Stomach (tissue), 9 donors: ENCODE data around the gene MIPEP. TPM values are rescaled to one million over a fixed set of nuclear protein-coding genes. Genes with fewer than 3 reads are reported as not detected.

Experiments used
- DNase-seq, 2 donors: peaks; one replicate each; pipeline versions ENCODE4 v3.0.0 to v3.0.0-alpha.2; 2013 to 2019
- H3K27ac ChIP-seq, 5 donors: fragments of 200-600 bp in 4 of 5; sonication (generic) in 4 of 5; one replicate each; pipeline ENCODE4 v1.5.1; 2013 to 2019; ENCODE audit warnings: mild to moderate bottlenecking in 1 of 5, moderate library complexity in 1 of 5
- H3K27me3 ChIP-seq, 3 donors: fragments of 200-600 bp; sonication (generic); one replicate each; pipeline ENCODE4 v1.5.1; 2017 to 2019; ENCODE audit warnings: mixed run types in 1 of 3
- H3K36me3 ChIP-seq, 4 donors: fragments of 200-600 bp; sonication (generic); 1 replicate in 3 of 4; 2 replicates in 1 of 4; pipeline ENCODE4 v1.5.1; 2016 to 2019
- H3K4me1 ChIP-seq, 4 donors: fragments of 200-600 bp; sonication (generic); one replicate each; pipeline ENCODE4 v1.5.1; 2016 to 2019
- H3K4me3 ChIP-seq, 4 donors: fragments of 200-600 bp; sonication (generic) in 3 of 4; one replicate each; pipeline ENCODE4 v1.5.1; 2016 to 2019; ENCODE audit warnings: mild to moderate bottlenecking in 1 of 4
- H3K9me3 ChIP-seq, 4 donors: fragments of 200-600 bp; sonication (generic); one replicate each; pipeline ENCODE4 v1.5.1; 2016 to 2019
- CTCF ChIP-seq, 7 experiments: fragments of 450-650 bp in 4 of 7; fragments of 200-600 bp in 3 of 7; sonication (generic) in 3 of 7; IDR thresholded peaks; one replicate each; pipeline ENCODE4 v1.5.1; 2016 to 2019; ENCODE audit warnings: antibody characterized with exemption in 7 of 7, control low read depth in 2 of 7, mild to moderate bottlenecking in 1 of 7
- EP300 ChIP-seq: sonication (generic); formaldehyde crosslinking; IDR thresholded peaks from one replicate; pipeline ENCODE4 v1.6.1; 2017; ENCODE audit warnings: antibody characterized with exemption
- POLR2A ChIP-seq, 4 donors: fragments of 450-650 bp; IDR thresholded peaks; one replicate each; pipeline ENCODE4 v1.6.1; 2016; ENCODE audit warnings: antibody characterized with exemption in 4 of 4, control low read depth in 2 of 4, mild to moderate bottlenecking in 1 of 4, moderate library complexity in 1 of 4
- POLR2AphosphoS5 ChIP-seq, 3 donors: sonication (generic); formaldehyde crosslinking; IDR thresholded peaks; one replicate each; pipeline ENCODE4 v1.6.1; 2016; ENCODE audit warnings: antibody characterized with exemption in 3 of 3
- WGBS, 5 donors: extraction: QIAGEN DNeasy Blood & Tissue Kit in 3 of 5; methylation state at CpG; one replicate each; pipeline versions ENCODE4 v1.1.5 to v1.1.7; 2013 to 2018; 5-methylcytosine and 5-hydroxymethylcytosine counted together
- intact Hi-C: fragments of 100-400 bp; cut with DNase I; formaldehyde crosslinking; loops from one replicate; pipeline ENCODE4 v1.15.1; 2023; ENCODE audit warnings: low total_unique reads
- polyA plus RNA-seq, 3 donors: library from polyadenylated mRNA; stranded (reverse); fragments of 200-250 nt; gene quantifications; one replicate each; pipeline ENCODE4 v1.2.3, GENCODE V29; 2013
- total RNA-seq, 5 donors: library from RNA; depleted of rRNA; stranded (reverse); fragments of >200 nt; gene quantifications; one replicate each; pipeline versions ENCODE4 v1.1.0 to v1.2.3, GENCODE V29; 2014 to 2016
- donor health status: healthy with polysubstance abuse.
- donor health status: Bipolar disorder and iron deficiency.
- donor health status: healthy.

Gene MIPEP
- total and polyA plus RNA-seq, 8 donors, result 1.2 to 43.2 (median 15.2) TPM

- DNase-seq, result no peak
- 90 to 100% (median 100%) methylated on average over 1 of the region's 1 CpG for WGBS, 5 donors
- H3K4me1 ChIP-seq, result peaks cover 0 to 16% (median 0%) of the 10 kb centered on the region in 4 donors
- no peak for TF ChIP-seq POLR2AphosphoS5 (IDR thresholded peaks at IDR 0.05)
- TF ChIP-seq POLR2A (IDR thresholded peaks at IDR 0.05), result no peak
- no peak for TF ChIP-seq EP300
- no peak for TF ChIP-seq CTCF (IDR thresholded peaks at IDR 0.05)
- H3K27ac ChIP-seq, result no peak overlapping the region
- H3K36me3 ChIP-seq, result peaks cover 0 to 19% (median 0%) of the 10 kb centered on the region in 4 donors
- no peaks in the 10 kb centered on the region for H3K27me3 ChIP-seq
- H3K4me3 ChIP-seq, result no peak overlapping the region
- intact Hi-C loops, result no loop called here
- no peaks in the 10 kb centered on the region for H3K9me3 ChIP-seq
Observed at GRCh38 chr13:23808803-23809202, 80.4 kb downstream of the MIPEP start.

- H3K9me3 ChIP-seq, result no peaks in the 10 kb centered on the region
- intact Hi-C loops, result no loop called here
- WGBS, 5 donors, result 52 to 62% (median 57%) methylated on average over 4 of the region's 4 CpGs
- TF ChIP-seq POLR2A (IDR thresholded peaks at IDR 0.05), result no peak
- no peak for TF ChIP-seq EP300
- TF ChIP-seq POLR2AphosphoS5 (IDR thresholded peaks at IDR 0.05), result no peak
- no peak for TF ChIP-seq CTCF (IDR thresholded peaks at IDR 0.05)
- peaks cover 0 to 19% (median 0%) of the 10 kb centered on the region in 4 donors for H3K36me3 ChIP-seq
- no peaks in the 10 kb centered on the region for H3K27me3 ChIP-seq
- no peak overlapping the region for H3K27ac ChIP-seq
- peaks cover 0 to 14% (median 0%) of the 10 kb centered on the region in 4 donors for H3K4me1 ChIP-seq
- H3K4me3 ChIP-seq, result no peak overlapping the region
- DNase-seq, result no peak
Observed at GRCh38 chr13:23806874-23807526, 82.2 kb downstream of the MIPEP start.

GRCh38 chr13:23805821-23806220, 83.4 kb downstream of the MIPEP start:
- H3K4me3 ChIP-seq, result no peak overlapping the region
- H3K4me1 ChIP-seq, result peaks cover 0 to 3% (median 0%) of the 10 kb centered on the region in 4 donors
- intact Hi-C loops, result no loop called here
- DNase-seq, result no peak
- H3K36me3 ChIP-seq, result peaks cover 0 to 19% (median 0%) of the 10 kb centered on the region in 4 donors
- no peaks in the 10 kb centered on the region for H3K27me3 ChIP-seq
- WGBS, 5 donors, result 86 to 100% (median 100%) methylated on average over 1 of the region's 1 CpG
- H3K27ac ChIP-seq, result no peak overlapping the region
- TF ChIP-seq EP300, result no peak
- no peak for TF ChIP-seq POLR2A (IDR thresholded peaks at IDR 0.05)
- no peak for TF ChIP-seq CTCF (IDR thresholded peaks at IDR 0.05)
- TF ChIP-seq POLR2AphosphoS5 (IDR thresholded peaks at IDR 0.05), result no peak
- no peaks in the 10 kb centered on the region for H3K9me3 ChIP-seq

- Histone ChIP-seq H3K27ac (no peak overlapping the region), H3K9me3 (no peaks in the 10 kb centered on the region), H3K4me1 (no peaks in the 10 kb centered on the region), H3K4me3 (no peak overlapping the region), H3K36me3 (peaks cover 0 to 19% (median 0%) of the 10 kb centered on the region in 4 donors), H3K27me3 (no peaks in the 10 kb centered on the region)
- intact Hi-C loops, result no loop called here
- no peak for DNase-seq
- TF ChIP-seq EP300 (no peak), POLR2A (IDR thresholded peaks at IDR 0.05) (no peak), CTCF (IDR thresholded peaks at IDR 0.05) (no peak), POLR2AphosphoS5 (IDR thresholded peaks at IDR 0.05) (no peak)
- WGBS, 5 donors, result 89 to 99% (median 97%) methylated on average over 5 of the region's 5 CpGs
Observed at GRCh38 chr13:23805122-23805521, 84.1 kb downstream of the MIPEP start.
